Measurements from ENCODE around the gene SIRT6. TPM values are rescaled to one million over a fixed set of nuclear protein-coding genes. Genes with fewer than 3 reads are reported as not detected.

SIRT6 gene
- polyA plus RNA-seq, 2 donors = 16.9 to 22.0 TPM

DNA sequence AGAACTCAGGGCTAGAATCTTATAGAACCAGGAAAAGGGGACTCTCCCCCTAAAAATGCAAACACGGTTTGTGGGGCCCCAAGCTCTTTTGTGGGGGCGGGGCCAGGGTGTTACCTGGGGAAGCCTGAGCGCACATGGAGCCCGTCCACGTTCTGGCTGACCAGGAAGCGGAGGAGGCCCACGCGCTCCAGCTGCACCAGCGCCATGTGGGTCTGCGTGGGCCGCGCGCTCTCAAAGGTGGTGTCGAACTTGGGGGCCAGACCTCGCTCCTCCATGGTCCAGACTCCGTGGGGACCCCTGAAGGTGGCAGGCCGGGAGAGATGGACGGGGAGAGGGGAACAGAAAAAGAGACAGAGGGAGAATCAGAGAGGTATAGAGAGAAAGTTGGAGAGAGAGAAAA is 3.4 kb downstream of the SIRT6 start:
- no peaks in the 10 kb centered on the region for H3K9me3 ChIP-seq (ENCODE audit: control insufficient read depth in 2 of 2, insufficient read depth in 1 of 2, low read depth in 1 of 2, low read length in 1 of 2)
- peaks cover 0 to 15% of the 10 kb centered on the region in 2 donors for H3K4me1 ChIP-seq (ENCODE audit: control insufficient read depth in 2 of 2, insufficient read depth in 2 of 2, low read length in 1 of 2)
- no peak overlapping the region for H3K4me3 ChIP-seq (ENCODE audit: low read depth in 1 of 2, low read length in 2 of 2)
- peaks cover 0 to 23% of the 10 kb centered on the region in 2 donors for H3K36me3 ChIP-seq (ENCODE audit: control insufficient read depth in 2 of 2, insufficient read depth in 2 of 2, low read length in 1 of 2)
- 90 to 94% methylated on average over 18 of the region's 18 CpGs for WGBS, 2 donors
- no peak overlapping the region for H3K27ac ChIP-seq (ENCODE audit: low read depth in 2 of 2, low read length in 1 of 2)
- no peaks in the 10 kb centered on the region for H3K27me3 ChIP-seq (ENCODE audit: control insufficient read depth in 1 of 2, insufficient read depth in 2 of 2, low read length in 2 of 2)

DNA sequence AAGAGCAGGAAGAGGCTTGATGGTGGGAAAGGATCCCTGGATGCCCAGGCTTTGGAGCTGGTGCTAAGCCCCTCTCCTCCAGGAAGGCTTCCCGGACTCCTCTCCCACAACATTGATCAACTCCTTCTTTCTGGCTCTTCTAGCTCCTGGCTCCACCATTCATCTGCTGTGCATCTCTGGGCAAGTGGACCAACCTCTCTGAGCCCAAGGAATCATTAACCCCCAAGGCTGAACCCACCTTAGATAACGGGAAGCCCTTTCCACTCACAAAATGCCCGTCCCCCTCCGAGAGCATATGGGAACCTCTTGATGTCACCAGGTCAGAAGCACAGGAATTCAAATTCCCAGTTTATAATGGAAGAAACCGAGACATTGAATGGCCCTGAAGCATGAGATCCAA is 5.2 kb downstream of the SIRT6 start:
- no peaks in the 10 kb centered on the region for H3K9me3 ChIP-seq (ENCODE audit: control insufficient read depth in 2 of 2, insufficient read depth in 1 of 2, low read depth in 1 of 2, low read length in 1 of 2)
- no peak overlapping the region for H3K4me3 ChIP-seq (ENCODE audit: low read depth in 1 of 2, low read length in 2 of 2)
- peaks cover 0 to 11% of the 10 kb centered on the region in 2 donors for H3K4me1 ChIP-seq (ENCODE audit: control insufficient read depth in 2 of 2, insufficient read depth in 2 of 2, low read length in 1 of 2)
- H3K36me3 ChIP-seq (ENCODE audit: control insufficient read depth in 2 of 2, insufficient read depth in 2 of 2, low read length in 1 of 2) = peaks cover 0 to 23% of the 10 kb centered on the region in 2 donors
- 92 to 97% methylated on average over 5 of the region's 5 CpGs for WGBS, 2 donors
- no peaks in the 10 kb centered on the region for H3K27me3 ChIP-seq (ENCODE audit: control insufficient read depth in 1 of 2, insufficient read depth in 2 of 2, low read length in 2 of 2)
- H3K27ac ChIP-seq (ENCODE audit: low read depth in 2 of 2, low read length in 1 of 2) = no peak overlapping the region

DNA sequence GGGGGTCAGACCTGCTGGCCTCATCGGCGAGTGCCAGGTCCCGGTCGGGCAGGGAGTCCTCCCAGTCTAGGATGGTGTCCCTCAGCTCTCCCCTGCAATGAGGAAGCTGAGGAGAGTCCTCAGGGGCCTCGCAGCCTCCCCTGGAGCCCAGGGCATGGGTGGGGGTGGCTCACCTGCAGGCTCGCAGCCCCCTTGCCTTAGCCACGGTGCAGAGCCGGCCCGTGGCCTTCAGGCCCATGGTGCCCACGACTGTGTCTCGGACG is 6.8 kb downstream of the SIRT6 start:
- Histone ChIP-seq H3K27me3 (ENCODE audit: control insufficient read depth in 1 of 2, insufficient read depth in 2 of 2, low read length in 2 of 2) (no peaks in the 10 kb centered on the region), H3K9me3 (ENCODE audit: control insufficient read depth in 2 of 2, insufficient read depth in 1 of 2, low read depth in 1 of 2, low read length in 1 of 2) (no peaks in the 10 kb centered on the region), H3K4me3 (ENCODE audit: low read depth in 1 of 2, low read length in 2 of 2) (no peak overlapping the region), H3K27ac (ENCODE audit: low read depth in 2 of 2, low read length in 1 of 2) (no peak overlapping the region), H3K36me3 (ENCODE audit: control insufficient read depth in 2 of 2, insufficient read depth in 2 of 2, low read length in 1 of 2) (peaks cover 0 to 23% of the 10 kb centered on the region in 2 donors), H3K4me1 (ENCODE audit: control insufficient read depth in 2 of 2, insufficient read depth in 2 of 2, low read length in 1 of 2) (peaks cover 0 to 3% of the 10 kb centered on the region in 2 donors)
- WGBS, 2 donors = 90 to 91% methylated on average over 12 of the region's 12 CpGs

DNA sequence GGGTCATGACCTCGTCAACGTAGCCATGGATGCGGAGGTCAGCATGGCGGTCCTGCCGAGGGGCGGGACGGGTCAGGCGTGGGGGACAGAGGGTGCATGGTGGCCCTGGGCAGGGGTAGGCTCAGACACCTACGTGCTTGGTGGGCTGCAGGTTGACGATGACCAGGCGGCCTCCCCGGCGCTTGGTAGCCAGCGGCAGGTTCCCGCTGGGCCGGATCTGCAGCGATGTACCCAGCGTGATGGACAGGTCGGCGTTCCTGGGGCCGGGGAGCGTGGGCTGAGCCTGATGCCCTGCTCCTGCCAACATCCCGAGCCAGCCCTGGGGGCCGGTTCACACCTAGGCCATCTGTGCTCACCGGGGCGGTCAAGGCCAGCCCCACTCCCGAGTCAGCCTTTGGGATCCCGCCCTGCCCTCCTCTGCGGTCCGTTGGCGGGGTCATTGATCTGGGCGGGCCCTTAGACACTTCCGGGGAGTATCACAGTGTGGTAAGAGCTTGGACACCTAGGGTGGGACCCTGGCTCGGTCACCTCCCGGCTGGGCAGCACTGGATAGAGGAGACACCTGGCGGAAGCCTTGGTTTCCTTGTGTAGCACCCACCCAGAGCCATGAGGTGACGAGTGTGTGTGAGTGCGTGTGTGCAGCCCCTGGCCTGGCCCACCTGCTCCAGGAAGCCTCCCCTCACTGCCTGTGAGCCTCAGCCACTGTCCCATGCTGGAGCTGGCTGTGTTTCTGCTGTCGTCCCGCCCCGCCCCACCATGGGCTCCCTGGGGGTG is 7.3 kb downstream of the SIRT6 start:
- no peaks in the 10 kb centered on the region for H3K27me3 ChIP-seq (ENCODE audit: control insufficient read depth in 1 of 2, insufficient read depth in 2 of 2, low read length in 2 of 2)
- H3K36me3 ChIP-seq (ENCODE audit: control insufficient read depth in 2 of 2, insufficient read depth in 2 of 2, low read length in 1 of 2) = peaks cover 0 to 23% of the 10 kb centered on the region in 2 donors
- no peak overlapping the region for H3K27ac ChIP-seq (ENCODE audit: low read depth in 2 of 2, low read length in 1 of 2)
- no peak overlapping the region for H3K4me3 ChIP-seq (ENCODE audit: low read depth in 1 of 2, low read length in 2 of 2)
- no peaks in the 10 kb centered on the region for H3K4me1 ChIP-seq (ENCODE audit: control insufficient read depth in 2 of 2, insufficient read depth in 2 of 2, low read length in 1 of 2)
- 90 to 92% methylated on average over 41 of the region's 41 CpGs for WGBS, 2 donors
- no peaks in the 10 kb centered on the region for H3K9me3 ChIP-seq (ENCODE audit: control insufficient read depth in 2 of 2, insufficient read depth in 1 of 2, low read depth in 1 of 2, low read length in 1 of 2)

DNA sequence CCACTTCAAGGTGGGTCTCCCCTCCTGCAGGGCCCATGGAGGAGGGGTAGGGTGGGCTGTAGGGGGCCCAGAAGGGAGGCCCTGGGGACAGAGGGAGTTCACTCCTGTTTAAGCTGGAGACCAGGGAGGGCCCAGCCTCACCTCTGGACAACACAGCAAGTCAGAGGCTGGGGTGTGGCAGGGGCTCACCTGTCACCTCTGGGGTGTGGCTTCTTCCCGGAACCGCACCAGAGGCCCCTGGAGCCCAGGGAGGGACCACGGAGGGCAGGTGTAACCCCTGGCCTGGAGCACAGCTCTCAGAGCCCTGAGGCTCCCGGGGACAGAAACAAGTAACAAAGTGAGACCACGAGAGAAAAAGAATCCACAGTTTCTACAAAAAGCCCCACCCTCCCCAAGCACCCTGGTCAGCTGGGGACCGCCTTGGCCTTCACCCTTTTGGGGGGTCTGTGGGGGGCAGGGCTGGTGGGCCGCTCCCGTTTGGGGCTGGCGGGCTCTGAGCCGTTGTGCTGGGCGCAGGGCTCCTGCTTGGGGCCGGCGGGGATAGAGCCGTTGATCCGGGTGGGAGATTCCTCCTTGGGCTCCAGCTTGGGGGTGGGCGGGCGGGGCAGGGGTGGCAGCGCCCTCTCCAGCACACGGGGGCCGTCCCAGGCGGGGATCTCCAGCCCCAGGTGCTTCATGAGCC is 8.0 kb downstream of the SIRT6 start:
- H3K4me1 ChIP-seq (ENCODE audit: control insufficient read depth in 2 of 2, insufficient read depth in 2 of 2, low read length in 1 of 2) = no peaks in the 10 kb centered on the region
- no peaks in the 10 kb centered on the region for H3K9me3 ChIP-seq (ENCODE audit: control insufficient read depth in 2 of 2, insufficient read depth in 1 of 2, low read depth in 1 of 2, low read length in 1 of 2)
- H3K27ac ChIP-seq (ENCODE audit: low read depth in 2 of 2, low read length in 1 of 2) = no peak overlapping the region
- 76 to 78% methylated on average over 19 to 21 of the region's 21 CpGs for WGBS, 2 donors
- H3K36me3 ChIP-seq (ENCODE audit: control insufficient read depth in 2 of 2, insufficient read depth in 2 of 2, low read length in 1 of 2) = peaks cover 0 to 18% of the 10 kb centered on the region in 2 donors
- no peaks in the 10 kb centered on the region for H3K27me3 ChIP-seq (ENCODE audit: control insufficient read depth in 1 of 2, insufficient read depth in 2 of 2, low read length in 2 of 2)
- H3K4me3 ChIP-seq (ENCODE audit: low read depth in 1 of 2, low read length in 2 of 2) = no peak overlapping the region

DNA sequence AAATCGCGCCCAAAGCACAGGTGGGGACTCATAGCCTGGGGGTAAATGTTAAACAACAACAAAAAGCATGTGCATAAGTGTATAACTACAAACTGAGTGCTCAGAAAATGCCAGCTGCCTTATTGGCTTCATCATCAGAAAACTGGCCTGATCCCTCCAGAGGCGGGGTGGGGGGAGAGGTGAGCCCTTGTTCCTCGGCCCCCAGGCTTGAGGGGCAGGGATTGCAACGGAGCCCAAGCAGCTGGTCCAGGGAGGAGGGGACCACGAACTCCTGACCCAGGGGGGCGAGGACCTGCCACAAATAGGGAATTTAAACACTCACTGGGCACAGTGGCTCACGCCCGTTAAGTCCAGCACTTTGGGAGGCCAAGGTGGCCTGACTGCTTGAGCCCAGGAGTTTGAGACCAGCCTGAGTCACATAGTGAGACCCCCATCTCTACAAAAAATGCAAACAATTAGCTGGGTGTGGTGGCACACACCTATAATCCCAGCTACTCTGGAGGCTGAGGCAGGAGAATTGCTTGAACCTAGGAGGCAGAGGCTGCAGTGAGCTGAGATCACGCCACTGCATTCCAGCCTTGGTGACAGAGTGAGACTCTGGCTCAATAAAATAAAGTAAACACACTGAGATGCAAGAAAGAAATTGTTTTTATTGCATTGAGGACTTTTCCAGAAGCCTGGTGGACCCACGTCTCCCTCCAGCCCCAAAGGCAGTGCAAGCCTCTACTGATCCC is 8.7 kb downstream of the SIRT6 start:
- no peaks in the 10 kb centered on the region for H3K27me3 ChIP-seq (ENCODE audit: control insufficient read depth in 1 of 2, insufficient read depth in 2 of 2, low read length in 2 of 2)
- no peak overlapping the region for H3K4me3 ChIP-seq (ENCODE audit: low read depth in 1 of 2, low read length in 2 of 2)
- H3K4me1 ChIP-seq (ENCODE audit: control insufficient read depth in 2 of 2, insufficient read depth in 2 of 2, low read length in 1 of 2) = no peaks in the 10 kb centered on the region
- 36 to 43% methylated on average over 11 of the region's 11 CpGs for WGBS, 2 donors
- H3K9me3 ChIP-seq (ENCODE audit: control insufficient read depth in 2 of 2, insufficient read depth in 1 of 2, low read depth in 1 of 2, low read length in 1 of 2) = no peaks in the 10 kb centered on the region
- H3K27ac ChIP-seq (ENCODE audit: low read depth in 2 of 2, low read length in 1 of 2) = no peak overlapping the region
- peaks cover 0 to 14% of the 10 kb centered on the region in 2 donors for H3K36me3 ChIP-seq (ENCODE audit: control insufficient read depth in 2 of 2, insufficient read depth in 2 of 2, low read length in 1 of 2)

DNA sequence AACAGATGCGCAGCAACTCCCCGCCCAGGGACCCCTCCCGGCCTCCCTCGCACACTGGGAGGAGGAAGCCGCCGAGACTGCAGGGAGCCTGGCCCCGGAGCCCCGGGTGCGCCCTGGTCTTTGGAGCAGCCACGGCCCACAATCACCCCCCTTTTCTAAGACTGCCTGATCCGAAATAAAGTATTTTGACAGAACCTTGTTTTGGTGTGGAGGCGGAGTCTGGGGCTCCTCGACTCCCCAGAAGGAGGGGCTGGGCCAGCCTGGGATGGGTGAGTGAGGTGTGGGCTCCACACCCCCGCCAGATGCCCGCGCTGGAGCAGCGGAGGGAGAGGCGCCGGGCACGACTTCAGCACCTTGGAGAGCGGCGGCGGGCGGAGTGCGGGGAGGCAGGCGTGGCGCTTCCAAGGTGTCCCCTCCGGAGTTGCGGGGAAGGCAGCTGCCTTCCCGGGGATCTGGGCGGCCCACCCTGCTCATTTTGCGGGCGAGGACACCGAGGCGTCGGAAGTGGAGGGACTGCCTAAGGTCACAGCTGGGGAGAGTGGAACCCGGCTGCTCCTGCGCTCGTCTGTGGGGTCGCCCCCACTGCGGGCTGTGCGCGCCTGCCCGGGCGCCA is 9.4 kb downstream of the SIRT6 start:
- Histone ChIP-seq H3K27ac (ENCODE audit: low read depth in 2 of 2, low read length in 1 of 2) (no peak overlapping the region), H3K9me3 (ENCODE audit: control insufficient read depth in 2 of 2, insufficient read depth in 1 of 2, low read depth in 1 of 2, low read length in 1 of 2) (no peaks in the 10 kb centered on the region), H3K36me3 (ENCODE audit: control insufficient read depth in 2 of 2, insufficient read depth in 2 of 2, low read length in 1 of 2) (peaks cover 0 to 14% of the 10 kb centered on the region in 2 donors), H3K4me1 (ENCODE audit: control insufficient read depth in 2 of 2, insufficient read depth in 2 of 2, low read length in 1 of 2) (no peaks in the 10 kb centered on the region), H3K4me3 (ENCODE audit: low read depth in 1 of 2, low read length in 2 of 2) (no peak overlapping the region), H3K27me3 (ENCODE audit: control insufficient read depth in 1 of 2, insufficient read depth in 2 of 2, low read length in 2 of 2) (no peaks in the 10 kb centered on the region)
- WGBS, 2 donors = 5 to 7% methylated on average over 42 to 45 of the region's 45 CpGs

DNA sequence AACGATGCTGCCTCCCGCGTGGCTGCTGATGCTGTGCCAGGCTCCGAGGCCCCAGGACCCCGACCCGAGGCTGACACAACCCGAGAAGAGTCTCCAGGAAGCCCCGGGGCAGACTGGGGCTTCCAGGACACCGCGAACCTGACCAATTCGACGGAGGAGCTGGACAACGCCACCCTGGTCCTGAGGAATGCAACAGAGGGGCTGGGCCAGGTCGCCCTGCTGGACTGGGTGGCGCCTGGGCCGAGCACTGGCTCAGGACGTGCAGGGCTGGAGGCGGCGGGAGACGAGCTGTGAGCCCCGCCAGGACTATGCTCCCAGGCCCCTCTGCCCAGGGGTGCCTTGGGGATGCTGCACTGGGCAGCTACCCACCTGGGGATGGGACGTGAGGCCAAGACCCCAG is 10.7 kb downstream of the SIRT6 start:
- no peak overlapping the region for H3K27ac ChIP-seq (ENCODE audit: low read depth in 2 of 2, low read length in 1 of 2)
- 59 to 61% methylated on average over 22 of the region's 22 CpGs for WGBS, 2 donors
- no peak overlapping the region for H3K4me3 ChIP-seq (ENCODE audit: low read depth in 1 of 2, low read length in 2 of 2)
- H3K36me3 ChIP-seq (ENCODE audit: control insufficient read depth in 2 of 2, insufficient read depth in 2 of 2, low read length in 1 of 2) = peaks cover 0 to 14% of the 10 kb centered on the region in 2 donors
- no peaks in the 10 kb centered on the region for H3K4me1 ChIP-seq (ENCODE audit: control insufficient read depth in 2 of 2, insufficient read depth in 2 of 2, low read length in 1 of 2)
- H3K9me3 ChIP-seq (ENCODE audit: control insufficient read depth in 2 of 2, insufficient read depth in 1 of 2, low read depth in 1 of 2, low read length in 1 of 2) = no peaks in the 10 kb centered on the region
- H3K27me3 ChIP-seq (ENCODE audit: control insufficient read depth in 1 of 2, insufficient read depth in 2 of 2, low read length in 2 of 2) = no peaks in the 10 kb centered on the region

DNA sequence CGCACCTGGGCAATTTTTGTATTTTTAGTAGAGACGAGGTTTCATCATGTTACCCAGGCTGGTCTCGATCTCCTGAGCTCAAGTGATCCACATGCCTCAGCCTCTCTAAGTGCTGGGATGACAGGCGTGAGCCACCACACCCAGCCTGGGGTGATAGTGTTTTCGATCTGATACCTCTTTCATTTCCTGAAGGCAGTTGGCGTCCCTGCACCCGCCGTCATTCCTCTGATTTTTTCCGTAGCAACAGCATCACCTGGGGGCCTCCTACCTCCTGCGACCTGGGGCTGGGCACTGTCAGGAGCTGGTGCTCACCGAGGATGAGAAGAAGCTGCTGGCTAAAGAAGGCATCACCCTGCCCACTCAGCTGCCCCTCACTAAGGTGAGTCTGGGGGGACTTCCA is 18.1 kb downstream of the SIRT6 start:
- Histone ChIP-seq H3K9me3 (ENCODE audit: control insufficient read depth in 2 of 2, insufficient read depth in 1 of 2, low read depth in 1 of 2, low read length in 1 of 2) (no peaks in the 10 kb centered on the region), H3K4me3 (ENCODE audit: low read depth in 1 of 2, low read length in 2 of 2) (no peak overlapping the region), H3K36me3 (ENCODE audit: control insufficient read depth in 2 of 2, insufficient read depth in 2 of 2, low read length in 1 of 2) (no peaks in the 10 kb centered on the region), H3K4me1 (ENCODE audit: control insufficient read depth in 2 of 2, insufficient read depth in 2 of 2, low read length in 1 of 2) (no peaks in the 10 kb centered on the region), H3K27ac (ENCODE audit: low read depth in 2 of 2, low read length in 1 of 2) (no peak overlapping the region), H3K27me3 (ENCODE audit: control insufficient read depth in 1 of 2, insufficient read depth in 2 of 2, low read length in 2 of 2) (no peaks in the 10 kb centered on the region)
- 50 to 55% methylated on average over 11 of the region's 11 CpGs for WGBS, 2 donors
